ENCODE results near the gene EDN1.

DNA sequence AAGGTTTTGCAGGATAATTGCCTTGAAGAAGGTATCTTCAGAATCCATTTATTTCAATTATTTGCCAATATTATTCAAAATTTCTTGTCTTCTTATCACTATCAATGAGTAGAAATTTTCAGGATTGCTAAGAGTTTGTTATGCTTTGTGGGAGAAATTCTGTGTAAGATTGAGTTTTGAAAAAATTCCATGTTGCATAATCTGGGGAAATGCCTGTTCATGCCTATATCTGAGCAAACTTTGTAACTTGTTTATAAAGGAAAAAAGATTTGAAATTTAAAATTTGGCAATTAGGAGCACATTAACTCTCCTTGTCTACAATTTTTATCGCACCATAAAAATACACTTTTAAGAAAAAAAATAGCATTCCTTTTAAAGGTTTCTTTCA lies 39.8 kb upstream of the EDN1 start:
- no peak for TF ChIP-seq EZH2 (IDR thresholded peaks at IDR 0.05; ENCODE audit: low read length, missing control alignments)
- TF ChIP-seq, protein P1, sequence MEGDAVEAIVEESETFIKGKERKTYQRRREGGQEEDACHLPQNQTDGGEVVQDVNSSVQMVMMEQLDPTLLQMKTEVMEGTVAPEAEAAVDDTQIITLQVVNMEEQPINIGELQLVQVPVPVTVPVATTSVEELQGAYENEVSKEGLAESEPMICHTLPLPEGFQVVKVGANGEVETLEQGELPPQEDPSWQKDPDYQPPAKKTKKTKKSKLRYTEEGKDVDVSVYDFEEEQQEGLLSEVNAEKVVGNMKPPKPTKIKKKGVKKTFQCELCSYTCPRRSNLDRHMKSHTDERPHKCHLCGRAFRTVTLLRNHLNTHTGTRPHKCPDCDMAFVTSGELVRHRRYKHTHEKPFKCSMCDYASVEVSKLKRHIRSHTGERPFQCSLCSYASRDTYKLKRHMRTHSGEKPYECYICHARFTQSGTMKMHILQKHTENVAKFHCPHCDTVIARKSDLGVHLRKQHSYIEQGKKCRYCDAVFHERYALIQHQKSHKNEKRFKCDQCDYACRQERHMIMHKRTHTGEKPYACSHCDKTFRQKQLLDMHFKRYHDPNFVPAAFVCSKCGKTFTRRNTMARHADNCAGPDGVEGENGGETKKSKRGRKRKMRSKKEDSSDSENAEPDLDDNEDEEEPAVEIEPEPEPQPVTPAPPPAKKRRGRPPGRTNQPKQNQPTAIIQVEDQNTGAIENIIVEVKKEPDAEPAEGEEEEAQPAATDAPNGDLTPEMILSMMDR (conservative IDR thresholded peaks at IDR 0.05 in 1 of 2, IDR thresholded peaks at IDR 0.05 in 1 of 2; ENCODE audit: low read depth in 1 of 2, low read length in 2 of 2): no peak

Measured in fibroblast of lung (primary cell).